HepG2 (cell line): ENCODE results near the gene TCFL5. TPM values are rescaled to one million over a fixed set of nuclear protein-coding genes. Genes with fewer than 3 reads are reported as not detected.
A peak's percentile ranks its signal among the peaks of the same experiment; 100 is the strongest.

ENCODE experiments used
- ATF6 ChIP-seq: sonication (generic); formaldehyde crosslinking; conservative IDR thresholded peaks from 2 replicates; pipeline ENCODE4 v1.4.0; 2020; ENCODE audit warnings: missing genetic modification reagents
- CERS6 ChIP-seq: sonication (generic); formaldehyde crosslinking; IDR thresholded peaks from 2 replicates; pipeline ENCODE4 v1.5.0; 2020; ENCODE audit warnings: missing genetic modification reagents
- IRX3 ChIP-seq: sonication (generic); formaldehyde crosslinking; IDR thresholded peaks from 2 replicates; pipeline ENCODE4 v1.8.1; 2023; ENCODE audit warnings: mild to moderate bottlenecking, low read depth, missing genetic modification reagents, borderline replicate concordance
- KAT8 ChIP-seq: IDR thresholded peaks from 2 replicates; pipeline ENCODE4 v1.6.1; 2016; ENCODE audit warnings: missing genetic modification reagents, missing compliant biosample characterization
- MIER2 ChIP-seq: IDR thresholded peaks from 2 replicates; pipeline ENCODE4 v1.6.1; 2016; ENCODE audit warnings: missing biosample characterization, missing genetic modification reagents
- PAF1 ChIP-seq: IDR thresholded peaks from 2 replicates; pipeline ENCODE4 v1.6.1; 2016; ENCODE audit warnings: missing genetic modification reagents, missing compliant biosample characterization
- PHF20 ChIP-seq: sonication (generic); formaldehyde crosslinking; IDR thresholded peaks from 2 replicates; pipeline ENCODE4 v1.5.0; 2020; ENCODE audit warnings: mild to moderate bottlenecking, missing genetic modification reagents
- RBAK ChIP-seq: sonication (generic); formaldehyde crosslinking; IDR thresholded peaks from 2 replicates; pipeline ENCODE4 v1.5.1; 2020; ENCODE audit warnings: mild to moderate bottlenecking, missing genetic modification reagents
- REPIN1 ChIP-seq: sonication (generic); formaldehyde crosslinking; IDR thresholded peaks from 2 replicates; pipeline ENCODE4 v1.8.0; 2022; ENCODE audit warnings: missing genetic modification reagents, low read depth, mild to moderate bottlenecking, borderline replicate concordance
- SYNCRIP ChIP-seq: fragments of 200-400 bp; formaldehyde crosslinking; IDR thresholded peaks from 2 replicates; pipeline ENCODE4 v1.6.1; 2018; ENCODE audit warnings: mild to moderate bottlenecking, low read depth, low read length; ENCODE audit not compliant: insufficient read depth
- TP53 ChIP-seq: sonication (generic); formaldehyde crosslinking; conservative IDR thresholded peaks from 2 replicates; pipeline ENCODE4 v1.4.0; 2020; ENCODE audit warnings: missing genetic modification reagents
- U2AF2 ChIP-seq: fragments of 200-400 bp; formaldehyde crosslinking; IDR thresholded peaks from 2 replicates; pipeline ENCODE4 v1.6.1; 2017; ENCODE audit warnings: low read depth, mild to moderate bottlenecking, low read length
- ZBTB43 ChIP-seq: sonication (generic); formaldehyde crosslinking; conservative IDR thresholded peaks from 2 replicates; pipeline ENCODE4 v1.4.0; 2020; ENCODE audit warnings: missing genetic modification reagents
- ZC3H4 ChIP-seq: sonication (generic); formaldehyde crosslinking; IDR thresholded peaks from 2 replicates; pipeline ENCODE4 v1.4.0; 2020; ENCODE audit warnings: missing genetic modification reagents, borderline replicate concordance
- ZNF326 ChIP-seq: sonication (generic); formaldehyde crosslinking; IDR thresholded peaks from 2 replicates; pipeline ENCODE4 v1.4.0; 2020; ENCODE audit warnings: missing genetic modification reagents, borderline replicate concordance
- ZNF720 ChIP-seq: sonication (generic); formaldehyde crosslinking; IDR thresholded peaks from 2 replicates; pipeline ENCODE4 v1.4.0; 2020; ENCODE audit warnings: missing genetic modification reagents
- ZSCAN22 ChIP-seq: sonication (generic); formaldehyde crosslinking; IDR thresholded peaks from 2 replicates; pipeline ENCODE4 v1.4.0; 2020; ENCODE audit warnings: mild to moderate bottlenecking, missing genetic modification reagents
- polyA plus RNA-seq, 8 experiments: library from polyadenylated mRNA; depleted of rRNA in 3 of 8; stranded (reverse) in 7 of 8; unstranded in 1 of 8; fragments of >200 nt; fragmentation: Illumina TruSeq in 4 of 8; extraction: Trizol in 4 of 8; gene quantifications; 2 replicates each; pipeline versions ENCODE4 v1.2.1 to v1.2.3, GENCODE V29; 2011 to 2016; ENCODE audit warnings: low read depth in 4 of 8, missing spikeins in 1 of 8, mixed read lengths in 1 of 8; ENCODE audit not compliant: insufficient read depth in 1 of 8
- total RNA-seq, 5 experiments: library from RNA; depleted of rRNA; stranded (reverse); fragments of >200 nt; fragmentation: Illumina TruSeq; extraction: Trizol; gene quantifications; 2 replicates each; pipeline ENCODE4 v1.2.3, GENCODE V29; 2016; ENCODE audit warnings: low read depth in 1 of 5

The TCFL5 gene
- total and polyA plus RNA-seq, 2 of the 13 experiments (the other 11 are each of a cell fraction or from before 2014, with no cell fraction given), result 14.8 to 20.0 TPM

GRCh38 chr20:62861726-62862336 lies at the start of gene TCFL5 (continued):
- TF ChIP-seq ZBTB43 (CRISPR knock-in tag) (peak; percentile 86), PAF1 (CRISPR knock-in tag) (no peak), ZNF720 (CRISPR knock-in tag) (0 out of 2 replicates have a peak, but pooled peaks have one; percentile 87), REPIN1 (CRISPR knock-in tag) (peak; percentile 96), SYNCRIP (no peak), ZSCAN22 (CRISPR knock-in tag) (no peak), RBAK (CRISPR knock-in tag) (peak; percentile 77; the same call in 1 of the 2 replicates), KAT8 (CRISPR knock-in tag) (peak; percentile 82), TP53 (CRISPR knock-in tag) (peak; percentile 90), ZNF326 (CRISPR knock-in tag) (peak; percentile 42; the same call in 1 of the 2 replicates), CERS6 (CRISPR knock-in tag) (peak; percentile 24; the same call in 1 of the 2 replicates), ATF6 (peak; percentile 69; the same call in 1 of the 2 replicates), ZC3H4 (CRISPR knock-in tag) (peak; percentile 83; the same call in 1 of the 2 replicates), PHF20 (CRISPR knock-in tag) (peak; percentile 46; the same call in 1 of the 2 replicates), IRX3 (CRISPR knock-in tag) (peak; percentile 87), U2AF2 (no peak), MIER2 (CRISPR knock-in tag) (peak; percentile 74)
